SU-DHL-6 (cell line): ENCODE results near the gene TLCD3B.

Experiments used
- EZH2phosphoT487 ChIP-seq: fragments of 200-600 bp; sonication (generic), shearing (Covaris generic); conservative IDR thresholded peaks from 2 replicates; pipeline ENCODE4 v1.6.1; 2018; ENCODE audit warnings: mild to moderate bottlenecking, antibody characterized with exemption, low read length, moderate library complexity, mixed read lengths
- TF ChIP-seq, protein P1 (sequence below): fragments of 200-600 bp; sonication (generic); IDR thresholded peaks from one replicate; pipeline ENCODE4 v1.5.1; 2017; ENCODE audit warnings: antibody characterized with exemption, mild to moderate bottlenecking, low read length, moderate library complexity; ENCODE audit not compliant: insufficient read depth, poor library complexity, severe bottlenecking

DNA sequence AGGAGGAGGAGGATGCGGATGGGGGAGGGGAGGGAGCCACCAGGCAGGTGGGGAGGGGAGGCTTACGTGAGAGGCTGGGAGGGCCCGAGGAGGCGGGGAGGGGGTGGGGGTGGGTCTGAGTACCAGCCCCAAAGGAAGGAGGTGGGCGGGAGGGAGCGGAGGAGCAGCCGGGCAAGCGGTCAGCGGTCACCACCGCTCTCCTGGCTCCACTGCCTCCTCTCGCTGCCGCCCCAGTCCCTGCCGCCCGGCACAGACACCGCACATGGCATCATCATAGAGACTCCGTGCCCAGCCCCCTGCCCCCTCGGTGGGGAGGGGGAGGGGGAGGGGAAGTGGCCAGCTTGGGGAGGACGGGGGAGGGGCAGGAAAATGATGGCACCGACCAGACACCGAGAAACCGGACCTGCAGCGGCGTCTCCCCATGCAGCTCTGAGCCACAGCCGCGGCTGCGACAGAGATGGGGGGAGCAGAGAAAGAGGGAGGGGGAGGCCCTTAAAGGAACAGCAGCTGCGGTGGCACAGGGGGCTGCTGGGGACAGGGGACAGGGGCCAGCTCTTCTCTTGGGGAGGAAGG is at the start of gene TLCD3B:
- TF ChIP-seq, protein P1, sequence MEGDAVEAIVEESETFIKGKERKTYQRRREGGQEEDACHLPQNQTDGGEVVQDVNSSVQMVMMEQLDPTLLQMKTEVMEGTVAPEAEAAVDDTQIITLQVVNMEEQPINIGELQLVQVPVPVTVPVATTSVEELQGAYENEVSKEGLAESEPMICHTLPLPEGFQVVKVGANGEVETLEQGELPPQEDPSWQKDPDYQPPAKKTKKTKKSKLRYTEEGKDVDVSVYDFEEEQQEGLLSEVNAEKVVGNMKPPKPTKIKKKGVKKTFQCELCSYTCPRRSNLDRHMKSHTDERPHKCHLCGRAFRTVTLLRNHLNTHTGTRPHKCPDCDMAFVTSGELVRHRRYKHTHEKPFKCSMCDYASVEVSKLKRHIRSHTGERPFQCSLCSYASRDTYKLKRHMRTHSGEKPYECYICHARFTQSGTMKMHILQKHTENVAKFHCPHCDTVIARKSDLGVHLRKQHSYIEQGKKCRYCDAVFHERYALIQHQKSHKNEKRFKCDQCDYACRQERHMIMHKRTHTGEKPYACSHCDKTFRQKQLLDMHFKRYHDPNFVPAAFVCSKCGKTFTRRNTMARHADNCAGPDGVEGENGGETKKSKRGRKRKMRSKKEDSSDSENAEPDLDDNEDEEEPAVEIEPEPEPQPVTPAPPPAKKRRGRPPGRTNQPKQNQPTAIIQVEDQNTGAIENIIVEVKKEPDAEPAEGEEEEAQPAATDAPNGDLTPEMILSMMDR, result no peak
- no peak for TF ChIP-seq EZH2phosphoT487
